Mesenchymal stem cell (in vitro differentiated cells and primary cell): Measurements from ENCODE around the gene TPPP.

Source experiments
- DNase-seq: peaks from one replicate; pipeline ENCODE4 v3.0.0-alpha.2; 2013
- H2AFZ ChIP-seq: one replicate; pipeline ENCODE4 v1.6.1; 2013; ENCODE audit warnings: low read depth, mild to moderate bottlenecking, control low read depth, inconsistent platforms, low read length, moderate library complexity
- H2AK5ac ChIP-seq: 2 replicates; pipeline ENCODE4 v1.6.1; 2013; ENCODE audit warnings: low read length, moderate library complexity, mild to moderate bottlenecking, inconsistent platforms; ENCODE audit not compliant: severe bottlenecking
- H2BK120ac ChIP-seq: one replicate; pipeline ENCODE4 v1.6.1; 2013; ENCODE audit warnings: low read depth, mild to moderate bottlenecking, inconsistent platforms, low read length, moderate library complexity
- H2BK12ac ChIP-seq, 2 experiments: one replicate each; pipeline ENCODE4 v1.6.1; 2013; ENCODE audit warnings: inconsistent platforms in 2 of 2, low read length in 2 of 2, mild to moderate bottlenecking in 2 of 2, moderate library complexity in 2 of 2, control low read depth in 1 of 2
- H2BK15ac ChIP-seq: one replicate; pipeline ENCODE4 v1.6.1; 2013; ENCODE audit warnings: mild to moderate bottlenecking, low read depth, inconsistent platforms; ENCODE audit not compliant: poor library complexity, severe bottlenecking
- H2BK5ac ChIP-seq: 2 replicates; pipeline ENCODE4 v1.6.1; 2013; ENCODE audit warnings: low read depth, mild to moderate bottlenecking, low read length, control low read depth, inconsistent platforms; ENCODE audit not compliant: poor library complexity, severe bottlenecking
- H3K14ac ChIP-seq, 2 experiments: one replicate each; pipeline ENCODE4 v1.6.1; 2013; ENCODE audit warnings: inconsistent platforms in 2 of 2, low read length in 2 of 2, control low read depth in 1 of 2, mild to moderate bottlenecking in 1 of 2, moderate library complexity in 1 of 2
- H3K18ac ChIP-seq, 2 experiments: one replicate each; pipeline ENCODE4 v1.6.1; 2013; ENCODE audit warnings: inconsistent platforms in 2 of 2, low read length in 2 of 2, control low read depth in 1 of 2, low read depth in 1 of 2, mild to moderate bottlenecking in 1 of 2
- H3K23ac ChIP-seq, 2 experiments: one replicate each; pipeline ENCODE4 v1.6.1; 2013; ENCODE audit warnings: inconsistent platforms in 2 of 2, low read length in 2 of 2, mild to moderate bottlenecking in 2 of 2, moderate library complexity in 2 of 2, control low read depth in 1 of 2
- H3K27ac ChIP-seq: 2 replicates; pipeline ENCODE4 v1.5.1; 2013; ENCODE audit warnings: mild to moderate bottlenecking, moderate library complexity, low read length, control low read depth, inconsistent platforms; ENCODE audit not compliant: poor library complexity, severe bottlenecking
- H3K27me3 ChIP-seq, 2 experiments: 2 replicates each; pipeline versions ENCODE4 v1.6.1 to v1.7.0; 2013; ENCODE audit warnings: low read length in 2 of 2, mild to moderate bottlenecking in 2 of 2, moderate library complexity in 2 of 2, control low read depth in 1 of 2, inconsistent platforms in 1 of 2; ENCODE audit not compliant: control insufficient read depth in 1 of 2, insufficient read depth in 1 of 2
- H3K36me3 ChIP-seq, 2 experiments: 2 replicates each; pipeline versions ENCODE4 v1.6.1 to v1.7.0; 2013; ENCODE audit warnings: low read length in 2 of 2, control low read depth in 1 of 2, inconsistent platforms in 1 of 2, low read depth in 1 of 2, mild to moderate bottlenecking in 1 of 2; ENCODE audit not compliant: insufficient read depth in 2 of 2, control insufficient read depth in 1 of 2
- H3K4ac ChIP-seq, 2 experiments: one replicate each; pipeline ENCODE4 v1.6.1; 2013; ENCODE audit warnings: inconsistent platforms in 2 of 2, low read length in 2 of 2, mild to moderate bottlenecking in 2 of 2, moderate library complexity in 2 of 2, control low read depth in 1 of 2, low read depth in 1 of 2
- H3K4me1 ChIP-seq: 2 replicates; pipeline ENCODE4 v1.6.1; 2013; ENCODE audit warnings: low read depth, low read length, control low read depth; ENCODE audit not compliant: control insufficient read depth, insufficient read depth
- H3K4me2 ChIP-seq: 2 replicates; pipeline ENCODE4 v1.6.1; 2013; ENCODE audit warnings: low read length, mild to moderate bottlenecking, inconsistent platforms; ENCODE audit not compliant: poor library complexity, severe bottlenecking
- H3K4me3 ChIP-seq, 2 experiments: 2 replicates each; pipeline versions ENCODE4 v1.5.1 to v1.7.0; 2013; ENCODE audit warnings: low read length in 2 of 2, mild to moderate bottlenecking in 2 of 2, control low read depth in 1 of 2, low read depth in 1 of 2; ENCODE audit not compliant: insufficient read depth in 1 of 2
- H3K79me1 ChIP-seq: replicated peaks from 2 replicates; pipeline ENCODE4 v1.6.1; 2013; ENCODE audit warnings: mild to moderate bottlenecking, control low read depth, low read length, inconsistent platforms; ENCODE audit not compliant: poor library complexity, severe bottlenecking
- H3K9ac ChIP-seq: 2 replicates; pipeline ENCODE4 v1.7.0; 2013; ENCODE audit warnings: mild to moderate bottlenecking, low read length, moderate library complexity
- H3K9me3 ChIP-seq: 2 replicates; pipeline ENCODE4 v1.7.0; 2013; ENCODE audit warnings: mild to moderate bottlenecking, low read length; ENCODE audit not compliant: control insufficient read depth
- H4K8ac ChIP-seq: one replicate; pipeline ENCODE4 v1.6.1; 2013; ENCODE audit warnings: inconsistent platforms, mild to moderate bottlenecking, low read length, moderate library complexity
- H4K91ac ChIP-seq: one replicate; pipeline ENCODE4 v1.6.1; 2013; ENCODE audit warnings: mild to moderate bottlenecking, low read length, inconsistent platforms
- WGBS: methylation state at CpG from one replicate; pipeline ENCODE4 v1.1.7; 2013; ENCODE audit warnings: mixed read lengths; 5-methylcytosine and 5-hydroxymethylcytosine counted together

Gene TPPP

DNA sequence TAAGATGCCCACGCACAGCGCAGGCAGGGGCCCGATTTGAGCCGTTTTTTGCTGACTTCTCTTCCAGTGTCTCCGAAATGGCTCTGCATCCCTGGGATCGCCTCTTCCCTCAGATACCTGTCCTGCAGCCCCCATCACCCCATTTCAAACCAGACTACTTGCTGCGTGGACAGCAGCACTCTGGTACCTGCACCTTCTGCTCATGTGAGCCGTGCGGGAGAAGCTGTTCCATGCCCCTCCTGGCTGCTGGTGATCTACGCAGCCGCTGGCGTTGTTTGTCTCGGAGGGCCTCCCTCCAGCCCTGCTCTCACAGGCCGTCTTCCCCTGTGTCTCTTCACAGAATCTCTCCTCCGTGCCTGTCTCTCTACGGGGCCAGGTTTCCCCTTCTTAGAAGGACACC, 67.6 kb downstream of the TPPP start:
- Histone ChIP-seq H2BK120ac (no peak overlapping the region), H2BK5ac (no peak overlapping the region), H3K79me1 (peaks cover 21% of the 10 kb centered on the region), H3K27ac (no peak overlapping the region), H3K4me2 (no peak overlapping the region), H2AFZ (no peak overlapping the region), H3K4me1 (no peaks in the 10 kb centered on the region), H3K4me3 (no peak overlapping the region), H3K14ac (no peak overlapping the region), H4K8ac (no peak overlapping the region), H3K18ac (no peak overlapping the region), H4K91ac (no peak overlapping the region), H3K9ac (no peak overlapping the region), H2BK15ac (no peak overlapping the region), H3K36me3 (peaks cover 15 to 57% of the 10 kb centered on the region in 2 experiments), H3K9me3 (no peaks in the 10 kb centered on the region), H2AK5ac (no peak overlapping the region), H2BK12ac (no peak overlapping the region), H3K23ac (no peak overlapping the region), H3K27me3 (no peaks in the 10 kb centered on the region), H3K4ac (no peak overlapping the region)
- WGBS = 97% methylated on average over 16 of the region's 16 CpGs
- DNase-seq = no peak

GRCh38 chr5:624951-625230, 68.3 kb downstream of the TPPP start:
- Histone ChIP-seq H2BK15ac (no peak overlapping the region), H2BK12ac (no peak overlapping the region), H2AFZ (no peak overlapping the region), H4K91ac (no peak overlapping the region), H3K4ac (no peak overlapping the region), H3K27me3 (no peaks in the 10 kb centered on the region), H3K4me2 (no peak overlapping the region), H2AK5ac (no peak overlapping the region), H3K14ac (no peak overlapping the region), H3K9me3 (no peaks in the 10 kb centered on the region), H3K27ac (no peak overlapping the region), H3K23ac (no peak overlapping the region), H2BK5ac (no peak overlapping the region), H3K4me1 (no peaks in the 10 kb centered on the region), H4K8ac (no peak overlapping the region), H3K79me1 (peaks cover 23% of the 10 kb centered on the region), H3K18ac (no peak overlapping the region), H2BK120ac (no peak overlapping the region), H3K9ac (no peak overlapping the region), H3K36me3 (peaks cover 21 to 63% of the 10 kb centered on the region in 2 experiments), H3K4me3 (no peak overlapping the region)
- WGBS = 95% methylated on average over 13 of the region's 13 CpGs
- no peak for DNase-seq

GRCh38 chr5:624118-624950, 68.8 kb downstream of the TPPP start:
- H2AK5ac ChIP-seq = no peak overlapping the region
- no peak overlapping the region for H4K8ac ChIP-seq
- H3K4me1 ChIP-seq = no peaks in the 10 kb centered on the region
- H3K23ac ChIP-seq = no peak overlapping the region
- H3K36me3 ChIP-seq = peaks cover 27 to 67% of the 10 kb centered on the region in 2 experiments
- H3K9me3 ChIP-seq = no peaks in the 10 kb centered on the region
- H2BK120ac ChIP-seq = no peak overlapping the region
- no peak overlapping the region for H3K14ac ChIP-seq
- H3K4me2 ChIP-seq = no peak overlapping the region
- no peak overlapping the region for H2AFZ ChIP-seq
- no peaks in the 10 kb centered on the region for H3K27me3 ChIP-seq
- H2BK12ac ChIP-seq = no peak overlapping the region
- H3K9ac ChIP-seq = no peak overlapping the region
- no peak overlapping the region for H3K27ac ChIP-seq
- no peak overlapping the region for H3K4ac ChIP-seq
- H3K4me3 ChIP-seq = no peak overlapping the region
- WGBS = 98% methylated on average over 36 of the region's 38 CpGs
- H3K79me1 ChIP-seq = peaks cover 25% of the 10 kb centered on the region
- no peak overlapping the region for H2BK5ac ChIP-seq
- no peak overlapping the region for H2BK15ac ChIP-seq
- DNase-seq = no peak
- H3K18ac ChIP-seq = no peak overlapping the region
- no peak overlapping the region for H4K91ac ChIP-seq

DNA sequence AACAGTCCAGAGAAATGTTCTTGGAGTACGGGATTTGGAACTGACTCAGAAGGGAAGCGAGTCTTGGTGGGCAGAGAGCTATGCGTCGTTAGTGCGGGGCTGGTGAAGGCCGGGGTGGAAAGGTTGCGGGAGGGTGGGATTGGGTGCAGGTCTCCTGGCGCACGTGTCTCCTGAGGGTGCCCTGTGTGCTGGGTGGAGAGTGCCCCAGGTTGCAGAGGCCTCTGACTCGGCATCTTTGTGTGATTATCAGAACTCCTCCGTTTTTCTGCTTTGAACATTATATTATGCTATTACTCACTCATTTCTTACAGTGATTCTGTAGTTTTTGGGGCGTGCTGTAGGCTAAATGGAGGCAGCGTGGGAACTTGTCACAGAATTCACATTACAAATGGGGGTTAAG, 69.6 kb downstream of the TPPP start:
- H3K27me3 ChIP-seq = no peaks in the 10 kb centered on the region
- H3K14ac ChIP-seq = no peak overlapping the region
- H3K23ac ChIP-seq = no peak overlapping the region
- no peak overlapping the region for H4K8ac ChIP-seq
- no peak overlapping the region for H4K91ac ChIP-seq
- no peak overlapping the region for H3K9ac ChIP-seq
- no peak overlapping the region for H3K27ac ChIP-seq
- peaks cover 27% of the 10 kb centered on the region for H3K79me1 ChIP-seq
- H2AK5ac ChIP-seq = no peak overlapping the region
- DNase-seq = no peak
- H2BK12ac ChIP-seq = no peak overlapping the region
- H3K4ac ChIP-seq = no peak overlapping the region
- no peaks in the 10 kb centered on the region for H3K4me1 ChIP-seq
- no peak overlapping the region for H2AFZ ChIP-seq
- no peak overlapping the region for H2BK5ac ChIP-seq
- no peak overlapping the region for H3K4me3 ChIP-seq
- no peak overlapping the region for H3K18ac ChIP-seq
- no peak overlapping the region for H3K4me2 ChIP-seq
- no peaks in the 10 kb centered on the region for H3K9me3 ChIP-seq
- 99% methylated on average over 9 of the region's 13 CpGs for WGBS
- H2BK120ac ChIP-seq = no peak overlapping the region
- H3K36me3 ChIP-seq = peaks cover 31 to 69% of the 10 kb centered on the region in 2 experiments
- no peak overlapping the region for H2BK15ac ChIP-seq
